K562 (cell line): Measurements from ENCODE around the gene EGFL7. TPM values are rescaled to one million over a fixed set of nuclear protein-coding genes. Genes with fewer than 3 reads are reported as not detected.

ENCODE experiments used
- CHCHD3 ChIP-seq: fragments of 250-450 bp; sonication (Bioruptor Pico); IDR thresholded peaks from 2 replicates; pipeline ENCODE4 v2.1.2; 2022; ENCODE audit warnings: mild to moderate bottlenecking
- DNMT1 ChIP-seq: fragments of 450-650 bp; IDR thresholded peaks from 2 replicates; pipeline ENCODE4 v1.6.1; 2016; ENCODE audit warnings: antibody characterized with exemption, mild to moderate bottlenecking
- MCM7 ChIP-seq, 2 experiments: fragments of 450-650 bp; IDR thresholded peaks; 2 replicates each; pipeline ENCODE4 v1.6.1; 2016 to 2018
- NUFIP1 ChIP-seq: fragments of 450-650 bp; IDR thresholded peaks from 2 replicates; pipeline ENCODE4 v1.6.1; 2018; ENCODE audit not compliant: partially characterized antibody
- POLR2G ChIP-seq: fragments of 200-400 bp; formaldehyde crosslinking; IDR thresholded peaks from 2 replicates; pipeline ENCODE4 v1.6.1; 2017; ENCODE audit warnings: low read depth, mild to moderate bottlenecking, antibody characterized with exemption, low read length, moderate library complexity
- RFX5 ChIP-seq: IDR thresholded peaks from 2 replicates; pipeline ENCODE4 v1.6.1; 2011; ENCODE audit warnings: low read depth, mild to moderate bottlenecking, improper control_type of control experiment, low read length
- ZNF146 ChIP-seq: IDR thresholded peaks from one replicate; pipeline ENCODE4 v1.6.1; 2018; ENCODE audit warnings: missing compliant biosample characterization; ENCODE audit not compliant: unreplicated experiment
- polyA plus RNA-seq, 8 experiments: library from polyadenylated mRNA; depleted of rRNA in 4 of 8; stranded (reverse) in 5 of 8; unstranded in 3 of 8; fragments of >200 nt; fragmentation: Nextera tagmentation in 2 of 8; fragmentation: Illumina TruSeq in 1 of 8; extraction: Ambion mirVana in 2 of 8; extraction: Trizol in 1 of 8; gene quantifications; 2 replicates each; pipeline versions ENCODE4 v1.2.1 to v1.2.3, GENCODE V29; 2011 to 2014; ENCODE audit warnings: inconsistent platforms in 1 of 8, missing spikeins in 1 of 8
- total RNA-seq, 7 experiments: library from RNA; depleted of rRNA in 6 of 7; stranded (reverse); fragments of >200 nt in 6 of 7; fragmentation: Illumina TruSeq in 2 of 7; extraction: Trizol in 2 of 7; gene quantifications; 2 replicates each; pipeline versions ENCODE4 v1.2.1 to v1.2.3, GENCODE V29; 2011 to 2021; ENCODE audit warnings: low replicate concordance in 1 of 7
- TF ChIP-seq, protein P1 (sequence below): fragments of 200-600 bp; sonication (generic); IDR thresholded peaks from one replicate; pipeline ENCODE4 v1.6.1; 2012; ENCODE audit warnings: mild to moderate bottlenecking, low read depth, low read length, inconsistent platforms
- TF ChIP-seq, protein P2 (sequence below), 2 experiments: fragments of 450-650 bp; conservative IDR thresholded peaks; 2 replicates each; pipeline ENCODE4 v1.6.1; 2017; ENCODE audit warnings: mild to moderate bottlenecking in 2 of 2, moderate library complexity in 2 of 2
- TF ChIP-seq, protein P3 (sequence below): fragments of 250-450 bp; sonication (Bioruptor Pico); IDR thresholded peaks from 2 replicates; pipeline ENCODE4 v1.6.1; 2021; ENCODE audit warnings: mild to moderate bottlenecking
- TF ChIP-seq, protein P4 (sequence below): sonication (generic); formaldehyde crosslinking; IDR thresholded peaks from 2 replicates; pipeline ENCODE4 v1.9.0; 2022; ENCODE audit warnings: mild to moderate bottlenecking, missing genetic modification reagents
- TF ChIP-seq, protein P5 (sequence below): sonication (generic); formaldehyde crosslinking; IDR thresholded peaks from 2 replicates; pipeline ENCODE4 v1.8.1; 2022; ENCODE audit warnings: missing genetic modification reagents

Gene EGFL7
- total and polyA plus RNA-seq, 9 of the 15 experiments (the other 6 are each of a cell fraction or from before 2014, with no cell fraction given), result 1.5 to 286 (median 55.5) TPM

DNA sequence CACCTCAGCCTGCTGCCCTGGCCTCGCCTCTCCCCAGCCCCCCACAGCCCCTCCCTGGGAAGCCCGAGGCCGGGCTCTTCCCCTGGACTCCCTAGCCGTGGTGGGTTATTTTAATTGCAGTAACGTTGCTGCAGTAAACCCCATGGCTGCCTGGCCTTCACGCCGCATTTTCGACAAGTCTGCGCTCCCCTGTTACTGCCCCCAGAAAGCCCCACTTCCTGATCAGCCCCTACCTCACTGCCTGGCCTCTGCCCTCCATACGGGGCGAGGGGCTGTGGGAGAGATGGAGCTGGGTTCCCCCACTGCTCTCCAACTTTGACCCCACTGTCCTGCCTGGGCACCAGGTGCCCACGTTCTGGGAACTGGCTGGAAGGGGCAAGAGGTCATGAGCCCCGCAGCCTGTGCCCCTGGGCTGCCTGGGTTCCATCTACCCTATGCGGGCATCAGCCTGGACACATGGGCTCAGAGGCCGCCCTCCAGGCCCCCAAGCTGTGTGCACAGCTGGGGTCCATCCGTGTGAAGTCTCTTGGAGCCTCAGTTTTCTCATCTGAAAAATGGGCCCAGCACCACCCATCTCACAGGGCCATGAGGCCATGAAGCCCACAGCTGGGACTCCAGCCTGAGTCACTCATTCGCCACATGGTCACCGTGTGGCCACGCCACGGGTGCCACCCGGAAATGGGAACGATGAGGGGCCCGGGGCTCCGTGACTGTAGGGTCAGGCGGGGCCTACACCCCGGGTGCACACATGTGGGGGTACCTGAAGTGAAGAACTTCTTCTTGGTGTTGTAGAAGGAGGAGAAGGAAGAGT is 11.5 kb downstream of the EGFL7 start (continued):
- TF ChIP-seq, protein P1, sequence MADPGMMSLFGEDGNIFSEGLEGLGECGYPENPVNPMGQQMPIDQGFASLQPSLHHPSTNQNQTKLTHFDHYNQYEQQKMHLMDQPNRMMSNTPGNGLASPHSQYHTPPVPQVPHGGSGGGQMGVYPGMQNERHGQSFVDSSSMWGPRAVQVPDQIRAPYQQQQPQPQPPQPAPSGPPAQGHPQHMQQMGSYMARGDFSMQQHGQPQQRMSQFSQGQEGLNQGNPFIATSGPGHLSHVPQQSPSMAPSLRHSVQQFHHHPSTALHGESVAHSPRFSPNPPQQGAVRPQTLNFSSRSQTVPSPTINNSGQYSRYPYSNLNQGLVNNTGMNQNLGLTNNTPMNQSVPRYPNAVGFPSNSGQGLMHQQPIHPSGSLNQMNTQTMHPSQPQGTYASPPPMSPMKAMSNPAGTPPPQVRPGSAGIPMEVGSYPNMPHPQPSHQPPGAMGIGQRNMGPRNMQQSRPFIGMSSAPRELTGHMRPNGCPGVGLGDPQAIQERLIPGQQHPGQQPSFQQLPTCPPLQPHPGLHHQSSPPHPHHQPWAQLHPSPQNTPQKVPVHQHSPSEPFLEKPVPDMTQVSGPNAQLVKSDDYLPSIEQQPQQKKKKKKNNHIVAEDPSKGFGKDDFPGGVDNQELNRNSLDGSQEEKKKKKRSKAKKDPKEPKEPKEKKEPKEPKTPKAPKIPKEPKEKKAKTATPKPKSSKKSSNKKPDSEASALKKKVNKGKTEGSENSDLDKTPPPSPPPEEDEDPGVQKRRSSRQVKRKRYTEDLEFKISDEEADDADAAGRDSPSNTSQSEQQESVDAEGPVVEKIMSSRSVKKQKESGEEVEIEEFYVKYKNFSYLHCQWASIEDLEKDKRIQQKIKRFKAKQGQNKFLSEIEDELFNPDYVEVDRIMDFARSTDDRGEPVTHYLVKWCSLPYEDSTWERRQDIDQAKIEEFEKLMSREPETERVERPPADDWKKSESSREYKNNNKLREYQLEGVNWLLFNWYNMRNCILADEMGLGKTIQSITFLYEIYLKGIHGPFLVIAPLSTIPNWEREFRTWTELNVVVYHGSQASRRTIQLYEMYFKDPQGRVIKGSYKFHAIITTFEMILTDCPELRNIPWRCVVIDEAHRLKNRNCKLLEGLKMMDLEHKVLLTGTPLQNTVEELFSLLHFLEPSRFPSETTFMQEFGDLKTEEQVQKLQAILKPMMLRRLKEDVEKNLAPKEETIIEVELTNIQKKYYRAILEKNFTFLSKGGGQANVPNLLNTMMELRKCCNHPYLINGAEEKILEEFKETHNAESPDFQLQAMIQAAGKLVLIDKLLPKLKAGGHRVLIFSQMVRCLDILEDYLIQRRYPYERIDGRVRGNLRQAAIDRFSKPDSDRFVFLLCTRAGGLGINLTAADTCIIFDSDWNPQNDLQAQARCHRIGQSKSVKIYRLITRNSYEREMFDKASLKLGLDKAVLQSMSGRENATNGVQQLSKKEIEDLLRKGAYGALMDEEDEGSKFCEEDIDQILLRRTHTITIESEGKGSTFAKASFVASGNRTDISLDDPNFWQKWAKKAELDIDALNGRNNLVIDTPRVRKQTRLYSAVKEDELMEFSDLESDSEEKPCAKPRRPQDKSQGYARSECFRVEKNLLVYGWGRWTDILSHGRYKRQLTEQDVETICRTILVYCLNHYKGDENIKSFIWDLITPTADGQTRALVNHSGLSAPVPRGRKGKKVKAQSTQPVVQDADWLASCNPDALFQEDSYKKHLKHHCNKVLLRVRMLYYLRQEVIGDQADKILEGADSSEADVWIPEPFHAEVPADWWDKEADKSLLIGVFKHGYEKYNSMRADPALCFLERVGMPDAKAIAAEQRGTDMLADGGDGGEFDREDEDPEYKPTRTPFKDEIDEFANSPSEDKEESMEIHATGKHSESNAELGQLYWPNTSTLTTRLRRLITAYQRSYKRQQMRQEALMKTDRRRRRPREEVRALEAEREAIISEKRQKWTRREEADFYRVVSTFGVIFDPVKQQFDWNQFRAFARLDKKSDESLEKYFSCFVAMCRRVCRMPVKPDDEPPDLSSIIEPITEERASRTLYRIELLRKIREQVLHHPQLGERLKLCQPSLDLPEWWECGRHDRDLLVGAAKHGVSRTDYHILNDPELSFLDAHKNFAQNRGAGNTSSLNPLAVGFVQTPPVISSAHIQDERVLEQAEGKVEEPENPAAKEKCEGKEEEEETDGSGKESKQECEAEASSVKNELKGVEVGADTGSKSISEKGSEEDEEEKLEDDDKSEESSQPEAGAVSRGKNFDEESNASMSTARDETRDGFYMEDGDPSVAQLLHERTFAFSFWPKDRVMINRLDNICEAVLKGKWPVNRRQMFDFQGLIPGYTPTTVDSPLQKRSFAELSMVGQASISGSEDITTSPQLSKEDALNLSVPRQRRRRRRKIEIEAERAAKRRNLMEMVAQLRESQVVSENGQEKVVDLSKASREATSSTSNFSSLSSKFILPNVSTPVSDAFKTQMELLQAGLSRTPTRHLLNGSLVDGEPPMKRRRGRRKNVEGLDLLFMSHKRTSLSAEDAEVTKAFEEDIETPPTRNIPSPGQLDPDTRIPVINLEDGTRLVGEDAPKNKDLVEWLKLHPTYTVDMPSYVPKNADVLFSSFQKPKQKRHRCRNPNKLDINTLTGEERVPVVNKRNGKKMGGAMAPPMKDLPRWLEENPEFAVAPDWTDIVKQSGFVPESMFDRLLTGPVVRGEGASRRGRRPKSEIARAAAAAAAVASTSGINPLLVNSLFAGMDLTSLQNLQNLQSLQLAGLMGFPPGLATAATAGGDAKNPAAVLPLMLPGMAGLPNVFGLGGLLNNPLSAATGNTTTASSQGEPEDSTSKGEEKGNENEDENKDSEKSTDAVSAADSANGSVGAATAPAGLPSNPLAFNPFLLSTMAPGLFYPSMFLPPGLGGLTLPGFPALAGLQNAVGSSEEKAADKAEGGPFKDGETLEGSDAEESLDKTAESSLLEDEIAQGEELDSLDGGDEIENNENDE, result peak; percentile 76
- TF ChIP-seq, protein P2, sequence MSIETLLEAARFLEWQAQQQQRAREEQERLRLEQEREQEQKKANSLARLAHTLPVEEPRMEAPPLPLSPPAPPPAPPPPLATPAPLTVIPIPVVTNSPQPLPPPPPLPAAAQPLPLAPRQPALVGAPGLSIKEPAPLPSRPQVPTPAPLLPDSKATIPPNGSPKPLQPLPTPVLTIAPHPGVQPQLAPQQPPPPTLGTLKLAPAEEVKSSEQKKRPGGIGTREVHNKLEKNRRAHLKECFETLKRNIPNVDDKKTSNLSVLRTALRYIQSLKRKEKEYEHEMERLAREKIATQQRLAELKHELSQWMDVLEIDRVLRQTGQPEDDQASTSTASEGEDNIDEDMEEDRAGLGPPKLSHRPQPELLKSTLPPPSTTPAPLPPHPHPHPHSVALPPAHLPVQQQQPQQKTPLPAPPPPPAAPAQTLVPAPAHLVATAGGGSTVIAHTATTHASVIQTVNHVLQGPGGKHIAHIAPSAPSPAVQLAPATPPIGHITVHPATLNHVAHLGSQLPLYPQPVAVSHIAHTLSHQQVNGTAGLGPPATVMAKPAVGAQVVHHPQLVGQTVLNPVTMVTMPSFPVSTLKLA (conservative IDR thresholded peaks at IDR 0.05), result no peak; a peak in 1 of 4 replicates
- TF ChIP-seq, protein P3, sequence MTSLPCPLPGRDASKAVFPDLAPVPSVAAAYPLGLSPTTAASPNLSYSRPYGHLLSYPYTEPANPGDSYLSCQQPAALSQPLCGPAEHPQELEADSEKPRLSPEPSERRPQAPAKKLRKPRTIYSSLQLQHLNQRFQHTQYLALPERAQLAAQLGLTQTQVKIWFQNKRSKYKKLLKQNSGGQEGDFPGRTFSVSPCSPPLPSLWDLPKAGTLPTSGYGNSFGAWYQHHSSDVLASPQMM (CRISPR knock-in tag), result no peak; the same call in 1 of the 2 replicates
- TF ChIP-seq, protein P4, sequence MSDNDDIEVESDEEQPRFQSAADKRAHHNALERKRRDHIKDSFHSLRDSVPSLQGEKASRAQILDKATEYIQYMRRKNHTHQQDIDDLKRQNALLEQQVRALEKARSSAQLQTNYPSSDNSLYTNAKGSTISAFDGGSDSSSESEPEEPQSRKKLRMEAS (CRISPR knock-in tag), result peak; percentile 66; the same call in 1 of the 2 replicates
- TF ChIP-seq NUFIP1 (no peak), MCM7 (IDR thresholded peaks at IDR 0.05) (no peak), RFX5 (no peak), ZNF146 (CRISPR knock-in tag) (no peak), POLR2G (peak; percentile 82), DNMT1 (no peak), CHCHD3 (CRISPR knock-in tag) (no peak)
- TF ChIP-seq, protein P5, sequence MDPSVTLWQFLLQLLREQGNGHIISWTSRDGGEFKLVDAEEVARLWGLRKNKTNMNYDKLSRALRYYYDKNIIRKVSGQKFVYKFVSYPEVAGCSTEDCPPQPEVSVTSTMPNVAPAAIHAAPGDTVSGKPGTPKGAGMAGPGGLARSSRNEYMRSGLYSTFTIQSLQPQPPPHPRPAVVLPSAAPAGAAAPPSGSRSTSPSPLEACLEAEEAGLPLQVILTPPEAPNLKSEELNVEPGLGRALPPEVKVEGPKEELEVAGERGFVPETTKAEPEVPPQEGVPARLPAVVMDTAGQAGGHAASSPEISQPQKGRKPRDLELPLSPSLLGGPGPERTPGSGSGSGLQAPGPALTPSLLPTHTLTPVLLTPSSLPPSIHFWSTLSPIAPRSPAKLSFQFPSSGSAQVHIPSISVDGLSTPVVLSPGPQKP (CRISPR knock-in tag), result no peak
